Neuron (in vitro differentiated cells): ENCODE data around the gene PRMT2.

Experiments
- H2AFZ ChIP-seq: one replicate; pipeline ENCODE4 v1.6.1; 2013; ENCODE audit warnings: low read depth, mild to moderate bottlenecking, inconsistent platforms, low read length, moderate library complexity
- H3K27me3 ChIP-seq: one replicate; pipeline ENCODE4 v1.6.1; 2013; ENCODE audit warnings: low read length; ENCODE audit not compliant: insufficient read depth
- H3K36me3 ChIP-seq: one replicate; pipeline ENCODE4 v1.6.1; 2013; ENCODE audit warnings: low read length; ENCODE audit not compliant: insufficient read depth
- H3K4me1 ChIP-seq: one replicate; pipeline ENCODE4 v1.6.1; 2013; ENCODE audit warnings: low read length; ENCODE audit not compliant: insufficient read depth
- H3K4me3 ChIP-seq: 2 replicates; pipeline ENCODE4 v1.5.1; 2013; ENCODE audit warnings: mild to moderate bottlenecking, low read length, moderate library complexity
- H3K9me3 ChIP-seq: one replicate; pipeline ENCODE4 v1.6.1; 2013; ENCODE audit warnings: low read length

PRMT2 gene

DNA sequence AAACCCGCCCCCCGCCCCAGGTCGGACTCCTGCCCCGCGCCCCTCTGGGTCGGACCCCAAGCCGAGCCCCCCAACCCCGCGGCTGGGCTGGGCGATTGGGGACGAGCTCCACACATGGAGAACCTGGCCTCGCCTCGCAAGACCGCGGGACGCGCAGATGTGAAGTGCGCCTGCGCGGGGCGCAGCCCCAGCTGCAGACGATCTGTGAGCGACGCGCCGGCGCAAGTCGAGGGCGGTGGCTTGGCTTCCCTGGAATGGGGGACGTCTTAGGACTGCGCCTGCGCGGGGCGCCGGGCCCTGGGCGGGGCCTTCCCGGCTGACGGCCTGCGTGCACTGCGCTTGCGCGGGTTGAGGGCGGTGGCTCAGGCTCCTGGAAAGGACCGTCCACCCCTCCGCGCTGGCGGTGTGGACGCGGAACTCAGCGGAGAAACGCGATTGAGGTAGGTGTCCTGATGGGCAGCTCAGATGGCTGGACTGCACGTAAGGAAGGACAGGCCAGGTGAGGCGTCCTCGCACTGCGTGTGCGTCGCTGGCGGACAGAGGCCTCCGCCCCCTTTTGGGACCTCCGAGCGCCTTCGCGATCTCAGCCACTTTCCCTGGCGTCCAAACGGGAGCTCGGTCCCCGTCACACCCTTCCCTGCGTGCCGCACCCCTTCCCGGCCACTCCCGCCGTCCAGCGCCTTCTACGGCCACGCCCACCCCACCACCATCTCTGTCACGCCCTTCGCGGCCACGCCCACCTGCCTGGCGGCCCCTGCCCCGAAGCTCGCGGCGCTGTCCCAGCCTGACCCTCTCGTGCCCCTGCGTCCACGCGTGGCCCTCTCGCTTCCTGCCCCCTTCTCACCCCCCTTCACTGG lies at the start of gene PRMT2:
Gene PRMT2 (plus strand): TSS at position 351 of the 857 bp plus-strand sequence. CDS start 1,278 bp downstream, outside the sequence.
- Histone ChIP-seq H3K9me3 (no peaks in the 10 kb centered on the region), H2AFZ (peak within 1 kb of the TSS; percentile 42), H3K36me3 (peaks cover 16% of the 10 kb centered on the region), H3K4me1 (peaks cover 32% of the 10 kb centered on the region), H3K27me3 (no peaks in the 10 kb centered on the region), H3K4me3 (peak within 1 kb of the TSS; percentile 72)

DNA sequence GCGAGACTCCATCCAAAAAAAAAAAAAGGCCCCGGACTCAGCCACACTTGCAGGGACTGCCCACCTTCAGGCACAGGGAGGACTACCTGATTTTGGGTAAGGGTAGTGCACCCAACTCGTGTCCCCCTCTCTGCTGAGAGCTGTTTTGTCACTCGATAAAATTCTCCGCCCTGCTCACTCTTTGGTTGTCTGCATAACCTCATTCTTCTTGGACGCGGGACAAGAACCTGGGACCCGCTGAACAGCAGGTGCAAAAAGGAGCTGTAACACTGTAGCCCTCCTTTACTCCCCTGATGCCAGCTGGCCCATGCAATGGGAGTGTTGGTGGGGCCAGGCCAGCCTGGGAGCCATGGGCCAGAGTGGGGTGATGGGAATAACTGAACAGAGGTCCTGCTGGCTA lies 41.2 kb upstream of the PRMT2 start:
- peaks cover 13% of the 10 kb centered on the region for H3K4me1 ChIP-seq
- no peaks in the 10 kb centered on the region for H3K27me3 ChIP-seq
- H3K36me3 ChIP-seq, result no peaks in the 10 kb centered on the region
- H2AFZ ChIP-seq, result no peak overlapping the region
- H3K4me3 ChIP-seq, result no peak overlapping the region
- peaks cover 13% of the 10 kb centered on the region for H3K9me3 ChIP-seq

DNA sequence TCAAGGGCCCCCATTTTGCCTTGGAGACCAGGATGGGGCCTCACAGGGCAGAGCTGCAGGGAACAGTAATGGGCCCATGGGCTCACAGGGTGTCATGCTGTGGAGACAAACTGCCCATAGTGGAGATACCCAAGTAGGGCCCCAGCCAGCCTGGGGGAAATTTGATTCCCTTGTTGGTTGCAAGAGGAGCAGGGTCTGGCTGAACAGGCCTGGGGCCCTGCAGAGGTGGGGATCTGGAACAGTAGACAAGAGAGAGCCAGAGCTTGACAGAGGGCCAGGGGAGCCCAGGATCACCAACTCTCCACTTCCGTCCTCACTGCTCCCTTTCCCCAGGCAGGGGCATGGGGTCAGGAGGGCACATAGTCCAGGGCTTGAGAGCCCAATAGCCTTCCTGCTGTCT lies 39.3 kb upstream of the PRMT2 start:
- no peaks in the 10 kb centered on the region for H3K36me3 ChIP-seq
- peaks cover 29% of the 10 kb centered on the region for H3K4me1 ChIP-seq
- H3K9me3 ChIP-seq, result peaks cover 13% of the 10 kb centered on the region
- H3K4me3 ChIP-seq, result no peak overlapping the region
- no peaks in the 10 kb centered on the region for H3K27me3 ChIP-seq
- no peak overlapping the region for H2AFZ ChIP-seq

DNA sequence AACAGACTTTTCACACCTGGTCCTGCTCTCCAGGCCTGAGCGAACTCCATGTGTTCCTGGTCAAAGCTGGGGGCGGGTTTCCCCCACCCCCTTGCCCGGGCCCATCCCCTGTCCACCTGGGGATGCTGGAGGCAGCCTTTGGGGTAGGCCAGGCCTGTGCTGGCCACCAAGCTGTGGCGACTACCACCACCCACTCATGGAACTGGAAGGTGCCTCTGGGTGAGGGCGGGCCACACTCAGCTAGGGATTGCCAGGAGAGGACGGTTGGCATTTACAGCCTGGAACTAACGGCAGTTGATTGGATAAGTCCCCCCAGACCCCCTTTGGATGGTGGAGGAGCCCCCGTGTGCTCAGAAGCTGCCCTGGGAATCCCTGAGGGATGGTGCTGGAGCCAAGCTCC lies 38.4 kb upstream of the PRMT2 start:
- peaks cover 13% of the 10 kb centered on the region for H3K9me3 ChIP-seq
- H3K4me3 ChIP-seq, result no peak overlapping the region
- H3K27me3 ChIP-seq, result no peaks in the 10 kb centered on the region
- no peak overlapping the region for H2AFZ ChIP-seq
- H3K4me1 ChIP-seq, result peaks cover 31% of the 10 kb centered on the region
- no peaks in the 10 kb centered on the region for H3K36me3 ChIP-seq

DNA sequence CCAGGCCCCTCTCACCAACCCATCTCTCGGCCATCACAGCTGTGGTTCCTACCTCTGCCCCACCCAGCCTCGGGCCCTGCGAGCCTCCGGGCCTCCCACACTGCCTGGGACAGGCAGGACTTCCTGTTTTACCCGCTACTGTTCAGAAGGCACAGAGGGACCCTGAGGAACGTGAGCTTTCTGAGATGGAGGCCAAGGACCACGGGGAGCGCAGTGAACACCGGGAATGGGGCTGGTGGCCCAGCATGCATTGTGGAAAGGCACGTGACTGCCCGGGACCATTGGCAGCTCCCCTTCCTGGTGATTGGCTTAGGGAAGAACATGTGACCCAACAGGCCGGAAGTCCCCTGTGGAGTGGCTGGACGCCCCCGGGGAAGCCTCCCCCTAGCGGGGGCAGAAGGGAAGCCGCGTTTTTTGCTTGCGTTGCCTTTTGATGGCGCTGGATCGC lies 37.6 kb upstream of the PRMT2 start:
- Histone ChIP-seq H3K36me3 (no peaks in the 10 kb centered on the region), H2AFZ (no peak overlapping the region), H3K4me1 (peaks cover 40% of the 10 kb centered on the region), H3K27me3 (no peaks in the 10 kb centered on the region), H3K4me3 (no peak overlapping the region), H3K9me3 (peaks cover 11% of the 10 kb centered on the region)

DNA sequence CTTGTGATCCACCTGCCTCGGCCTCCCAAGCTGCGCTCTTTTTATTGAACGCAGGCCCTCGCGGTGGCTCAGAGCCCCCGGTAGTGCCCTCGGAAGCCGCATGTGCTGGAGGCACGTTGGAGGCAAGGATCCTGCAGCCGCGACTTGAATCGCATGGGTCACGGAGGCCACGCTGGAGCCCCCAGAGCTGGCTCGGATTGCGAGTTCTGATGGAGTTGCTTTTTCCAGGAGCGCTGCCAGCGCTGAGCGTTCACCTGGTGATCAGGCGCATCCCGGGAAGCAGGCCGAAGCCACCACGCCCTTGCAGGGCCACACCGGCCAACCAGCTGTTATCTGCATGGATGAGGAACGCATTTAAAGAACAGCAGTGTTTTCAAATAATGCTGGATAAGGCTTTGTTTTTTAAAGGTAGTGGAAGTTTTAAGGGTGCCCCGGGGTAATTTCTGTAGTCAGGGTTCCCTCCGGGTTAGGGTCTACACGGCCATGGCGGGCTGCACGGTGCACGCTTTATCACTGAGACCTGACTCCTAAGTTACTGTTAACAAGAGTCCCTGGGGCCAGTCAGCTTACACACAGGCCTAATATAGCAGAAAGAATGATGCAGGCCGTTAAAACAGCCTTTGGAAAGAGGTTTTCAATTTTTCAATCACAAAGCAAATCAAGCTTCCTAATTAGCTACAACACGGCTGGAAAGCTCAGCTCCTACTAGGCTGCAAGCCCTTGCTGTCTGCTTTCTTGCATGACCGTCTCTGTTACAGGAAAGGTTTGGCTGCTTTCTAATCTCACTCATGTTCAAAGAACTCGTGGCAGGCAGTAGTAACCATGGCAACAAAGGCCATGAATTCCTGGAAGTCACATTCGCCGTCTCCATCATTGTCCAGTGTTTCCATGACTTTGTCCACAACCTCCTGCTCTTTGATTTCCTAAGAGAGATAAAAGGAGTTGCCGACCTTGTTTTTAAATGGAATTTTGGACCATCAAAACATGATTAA lies 36.6 kb upstream of the PRMT2 start:
- Histone ChIP-seq H3K9me3 (peaks cover 11% of the 10 kb centered on the region), H2AFZ (peak overlapping the region; percentile 24), H3K4me1 (peaks cover 48% of the 10 kb centered on the region), H3K27me3 (no peaks in the 10 kb centered on the region), H3K36me3 (no peaks in the 10 kb centered on the region), H3K4me3 (peak overlapping the region; percentile 0)

DNA sequence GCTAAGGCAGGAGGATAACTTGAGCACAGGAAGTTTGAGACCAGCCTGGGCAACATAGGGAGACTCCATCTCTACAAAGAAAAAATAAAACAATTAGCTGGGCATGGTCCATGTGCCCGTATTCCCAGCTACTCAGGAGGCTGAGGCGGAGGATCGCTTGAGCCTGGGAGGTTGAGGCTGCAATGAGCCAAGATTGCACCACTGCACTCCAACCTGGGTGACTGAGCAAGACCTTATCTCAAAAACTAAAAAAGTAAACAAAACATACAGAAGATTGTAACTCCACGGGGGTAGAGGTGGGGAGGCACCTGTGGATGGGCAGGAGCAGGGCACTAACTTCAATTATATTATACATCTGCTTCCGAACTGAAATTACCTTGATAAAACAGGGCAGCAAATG lies 35.2 kb upstream of the PRMT2 start:
- Histone ChIP-seq H3K36me3 (no peaks in the 10 kb centered on the region), H3K4me1 (peaks cover 54% of the 10 kb centered on the region), H3K27me3 (no peaks in the 10 kb centered on the region), H3K4me3 (no peak overlapping the region), H3K9me3 (peaks cover 2% of the 10 kb centered on the region), H2AFZ (no peak overlapping the region)

DNA sequence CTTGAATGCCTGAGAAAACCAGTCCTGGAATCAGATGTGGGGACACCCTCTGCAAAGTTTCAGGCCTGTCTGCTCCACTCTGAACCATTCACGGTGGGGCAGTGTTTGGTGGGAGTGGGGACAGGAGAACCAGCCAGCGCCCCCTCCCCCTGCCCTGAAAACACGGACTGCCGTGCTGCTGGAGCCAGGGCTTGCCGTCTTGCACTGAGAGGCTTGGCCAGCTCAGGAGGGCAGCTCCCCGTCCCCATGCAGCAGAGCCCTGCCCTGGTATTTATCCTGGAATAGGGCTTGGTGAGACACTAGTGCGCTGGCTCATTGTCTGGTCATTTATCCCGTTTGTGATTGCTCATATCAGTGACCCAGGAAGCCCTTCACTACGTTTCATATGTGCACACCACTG lies 34.5 kb upstream of the PRMT2 start:
- Histone ChIP-seq H3K9me3 (no peaks in the 10 kb centered on the region), H3K27me3 (no peaks in the 10 kb centered on the region), H2AFZ (no peak overlapping the region), H3K36me3 (no peaks in the 10 kb centered on the region), H3K4me3 (no peak overlapping the region), H3K4me1 (peaks cover 57% of the 10 kb centered on the region)

DNA sequence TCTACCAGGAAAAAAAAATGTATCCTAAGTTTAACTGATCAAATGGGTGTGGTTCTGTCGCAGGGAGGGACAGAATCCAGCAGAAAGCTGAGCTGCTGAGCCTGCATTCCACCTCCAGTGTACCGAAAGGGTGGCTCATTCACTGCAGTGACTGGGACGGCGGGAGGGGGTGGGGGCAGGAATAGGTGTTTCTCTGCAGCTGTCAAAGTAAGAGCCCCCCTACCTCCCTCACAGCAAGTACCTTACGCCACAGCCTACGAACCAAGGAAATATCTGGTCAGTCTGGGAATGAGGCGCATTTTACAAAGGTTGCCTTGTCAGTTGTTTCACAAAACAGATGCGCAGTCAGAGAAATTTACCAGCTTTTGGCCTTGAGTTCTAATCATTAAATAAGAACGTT lies 32.2 kb upstream of the PRMT2 start:
- Histone ChIP-seq H2AFZ (no peak overlapping the region), H3K27me3 (no peaks in the 10 kb centered on the region), H3K4me1 (peaks cover 53% of the 10 kb centered on the region), H3K4me3 (no peak overlapping the region), H3K36me3 (no peaks in the 10 kb centered on the region), H3K9me3 (no peaks in the 10 kb centered on the region)

DNA sequence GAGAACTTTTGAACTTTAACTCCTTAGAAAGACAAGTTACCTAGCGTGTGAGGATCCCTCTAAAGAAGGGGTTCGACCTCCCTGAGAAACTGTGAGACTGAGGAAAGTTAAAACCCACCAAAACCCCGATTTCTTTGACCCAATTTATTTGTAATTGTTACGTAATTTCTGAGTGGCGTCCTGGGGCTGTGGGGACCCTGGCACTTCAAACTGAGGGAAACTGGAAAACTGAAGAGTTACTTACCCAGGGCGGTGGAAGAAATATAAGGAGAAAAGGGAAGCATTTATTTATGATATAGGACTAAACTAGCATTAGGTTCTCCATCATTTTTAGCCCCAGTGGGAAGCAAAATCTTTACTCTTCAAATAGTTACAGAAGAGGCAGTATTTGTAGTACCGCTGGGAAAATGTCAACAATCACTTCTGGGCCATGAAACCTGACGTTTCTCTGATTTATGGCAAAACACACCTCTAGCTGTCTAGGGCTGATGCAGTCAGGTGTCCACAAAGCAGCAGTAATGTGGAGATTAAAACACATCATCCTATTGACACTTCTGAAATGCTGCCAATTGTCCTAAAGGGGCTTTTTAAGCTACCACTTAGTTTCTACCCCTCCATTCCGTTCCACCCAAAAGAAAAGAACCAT lies 31.0 kb upstream of the PRMT2 start:
- no peak overlapping the region for H3K4me3 ChIP-seq

DNA sequence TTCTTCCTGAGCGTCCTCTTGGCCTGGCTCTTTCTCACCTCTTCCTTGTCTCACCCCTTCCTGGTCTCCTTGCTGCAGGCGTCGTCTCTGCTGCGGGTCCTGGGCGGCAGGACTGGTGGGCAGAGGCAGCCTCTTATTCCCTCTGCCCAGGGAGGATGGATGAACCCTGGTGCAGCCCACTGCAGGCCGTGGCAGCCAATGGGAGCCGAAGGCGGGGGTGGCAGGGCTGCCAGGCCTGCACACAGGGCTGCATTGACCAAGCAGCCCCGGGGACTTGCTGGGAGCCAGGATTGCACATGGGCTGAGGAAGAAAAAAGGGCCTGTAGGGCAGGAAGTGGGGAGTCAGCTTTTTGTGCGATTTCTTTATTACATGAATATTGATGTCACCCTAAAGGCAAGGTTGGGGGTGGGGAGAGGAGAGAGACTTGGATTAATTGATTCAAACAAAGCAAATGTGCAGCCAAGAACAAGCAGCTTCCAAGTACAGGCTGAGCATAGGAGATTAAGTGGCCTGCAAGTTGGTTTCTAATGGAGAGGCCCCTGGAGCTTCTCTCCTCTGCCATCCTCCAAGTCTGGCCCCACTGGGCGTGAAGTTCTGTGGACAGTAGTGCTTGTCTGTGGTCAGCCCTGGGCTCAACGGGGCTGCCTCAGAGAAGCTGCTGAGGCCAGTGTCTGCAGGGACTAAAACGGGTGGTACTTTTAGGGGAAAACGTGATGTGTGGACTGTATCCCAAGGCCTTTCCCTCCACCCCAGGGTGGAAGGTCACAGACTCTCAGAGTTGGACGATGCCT lies 30.3 kb upstream of the PRMT2 start, which contains the start of gene S100B:
Gene S100B (minus strand): TSS at position 108 of the 792 bp plus-strand sequence. CDS start 2,667 bp downstream, outside the sequence.
- H3K27me3 ChIP-seq, result no peaks in the 10 kb centered on the region
- H3K9me3 ChIP-seq, result no peaks in the 10 kb centered on the region

More for the DNA sequence above, 31.0 kb upstream of the PRMT2 start:
- Histone ChIP-seq H3K4me1 (peaks cover 42% of the 10 kb centered on the region), H2AFZ (no peak overlapping the region), H3K9me3 (no peaks in the 10 kb centered on the region), H3K27me3 (no peaks in the 10 kb centered on the region), H3K36me3 (no peaks in the 10 kb centered on the region)

More for the DNA sequence above, 30.3 kb upstream of the PRMT2 start, which contains the start of gene S100B:
- H2AFZ ChIP-seq, result no peak within 1 kb of the TSS
- H3K4me1 ChIP-seq, result peaks cover 35% of the 10 kb centered on the region
- no peaks in the 10 kb centered on the region for H3K36me3 ChIP-seq
- H3K4me3 ChIP-seq, result no peak within 1 kb of the TSS
